Mesothelial cell of epicardium (in vitro differentiated cells): Measurements from ENCODE around the gene SPEG. TPM values are rescaled to one million over a fixed set of nuclear protein-coding genes. Genes with fewer than 3 reads are reported as not detected.

Source experiments
- DNase-seq, 2 experiments: peaks; one replicate each; pipeline ENCODE4 v3.0.0; 2021; ENCODE audit warnings: low spot score in 2 of 2; ENCODE audit not compliant: unreplicated experiment in 2 of 2
- H3K27ac Mint-ChIP-seq: 2 replicates; pipeline ENCODE4 v1.8.0; 2021; ENCODE audit warnings: mixed read lengths
- H3K27me3 Mint-ChIP-seq: 2 replicates; pipeline ENCODE4 v1.8.0; 2021; ENCODE audit warnings: low read depth, mixed read lengths
- H3K36me3 Mint-ChIP-seq: 2 replicates; pipeline ENCODE4 v1.8.0; 2021; ENCODE audit warnings: mixed read lengths
- H3K4me1 Mint-ChIP-seq: 2 replicates; pipeline ENCODE4 v1.8.0; 2021; ENCODE audit warnings: mixed read lengths
- H3K4me3 Mint-ChIP-seq: 2 replicates; pipeline ENCODE4 v1.8.0; 2021; ENCODE audit warnings: mild to moderate bottlenecking, moderate library complexity, mixed read lengths
- H3K9me3 Mint-ChIP-seq: 2 replicates; pipeline ENCODE4 v1.8.0; 2021; ENCODE audit warnings: mixed read lengths
- CTCF ChIP-seq: fragments of 200-600 bp; sonication (generic); IDR thresholded peaks from one replicate; pipeline ENCODE4 v1.5.0; 2021; ENCODE audit warnings: antibody characterized with exemption; ENCODE audit not compliant: unreplicated experiment
- total RNA-seq: library from RNA; stranded (reverse); gene quantifications from 3 replicates; pipeline ENCODE4 v1.2.1, GENCODE V29; 2021

Gene SPEG
- total RNA-seq, 1 donor from 2014 or later: 97.7 TPM

- Mint-ChIP-seq H3K4me1 (peaks cover 31% of the 10 kb centered on the region), H3K9me3 (no peaks in the 10 kb centered on the region), H3K27me3 (peaks cover 10% of the 10 kb centered on the region), H3K27ac (no peak overlapping the region), H3K36me3 (peaks cover 2% of the 10 kb centered on the region), H3K4me3 (no peak overlapping the region)
- TF ChIP-seq CTCF: no peak
- DNase-seq: no peak
Observed at GRCh38 chr2:219444566-219445091, 10.0 kb downstream of the SPEG start.

- no peak overlapping the region for H3K27ac Mint-ChIP-seq
- peaks cover 15% of the 10 kb centered on the region for H3K27me3 Mint-ChIP-seq
- TF ChIP-seq CTCF: no peak
- peaks cover 6% of the 10 kb centered on the region for H3K36me3 Mint-ChIP-seq
- H3K4me3 Mint-ChIP-seq: no peak overlapping the region
- peaks cover 31% of the 10 kb centered on the region for H3K4me1 Mint-ChIP-seq
- DNase-seq: no peak
- H3K9me3 Mint-ChIP-seq: no peaks in the 10 kb centered on the region
Observed at GRCh38 chr2:219445220-219445640, 10.6 kb downstream of the SPEG start.

GRCh38 chr2:219446101-219446504 is 11.5 kb downstream of the SPEG start:
- Mint-ChIP-seq H3K4me3 (no peak overlapping the region), H3K27me3 (peaks cover 15% of the 10 kb centered on the region), H3K36me3 (peaks cover 8% of the 10 kb centered on the region), H3K9me3 (no peaks in the 10 kb centered on the region), H3K4me1 (peaks cover 27% of the 10 kb centered on the region), H3K27ac (no peak overlapping the region)
- DNase-seq: no peak
- TF ChIP-seq CTCF: no peak

- Mint-ChIP-seq H3K27me3 (peaks cover 15% of the 10 kb centered on the region), H3K4me1 (peaks cover 23% of the 10 kb centered on the region), H3K27ac (no peak overlapping the region)
Observed at GRCh38 chr2:219446689-219447088, 12.0 kb downstream of the SPEG start.

GRCh38 chr2:219447242-219448098 is 12.8 kb downstream of the SPEG start:
- Mint-ChIP-seq H3K27ac (no peak overlapping the region), H3K4me3 (no peak overlapping the region)

More at GRCh38 chr2:219446689-219447088, 12.0 kb downstream of the SPEG start:
- no peak for TF ChIP-seq CTCF
- no peak overlapping the region for H3K4me3 Mint-ChIP-seq
- DNase-seq: no peak
- peaks cover 8% of the 10 kb centered on the region for H3K36me3 Mint-ChIP-seq
- H3K9me3 Mint-ChIP-seq: no peaks in the 10 kb centered on the region

More at GRCh38 chr2:219447242-219448098, 12.8 kb downstream of the SPEG start:
- peaks cover 28% of the 10 kb centered on the region for H3K4me1 Mint-ChIP-seq
- DNase-seq: no peak
- TF ChIP-seq CTCF: no peak
- H3K36me3 Mint-ChIP-seq: peaks cover 8% of the 10 kb centered on the region
- no peaks in the 10 kb centered on the region for H3K9me3 Mint-ChIP-seq
- H3K27me3 Mint-ChIP-seq: peaks cover 15% of the 10 kb centered on the region
